ENCODE data around the gene GOLGA7B.

DNA sequence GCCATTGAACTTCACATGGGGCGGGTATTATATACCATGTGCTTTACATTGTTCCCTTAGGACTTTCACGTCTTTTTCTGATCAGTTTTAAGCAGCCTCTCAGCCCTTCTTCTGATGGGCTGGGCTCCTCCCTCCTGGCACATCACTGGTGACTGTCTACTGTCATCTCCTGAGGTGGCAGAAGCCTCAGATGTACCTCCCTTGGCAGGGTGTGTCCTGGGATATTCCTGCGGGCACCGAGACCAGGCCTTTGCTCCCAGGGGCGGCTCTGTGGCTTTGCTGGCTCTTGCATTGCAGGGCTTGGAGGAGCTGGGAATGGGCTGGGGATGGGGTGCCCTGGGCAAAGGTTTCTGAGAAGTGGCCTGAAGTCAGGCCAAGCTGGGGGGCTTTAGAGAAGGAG, 34.6 kb upstream of the GOLGA7B start:
- TF ChIP-seq GATA2 (IDR thresholded peaks at IDR 0.05; ENCODE audit: low read depth, low read length) (no peak), GATA3 (IDR thresholded peaks at IDR 0.05; ENCODE audit: low read depth, low read length) (no peak)
